Femur (tissue), 1 donor: ENCODE results near the gene MTMR1.

ENCODE experiments used
- DNase-seq: peaks from one replicate; pipeline ENCODE4 v3.0.0-alpha.2; 2017

The MTMR1 gene

DNA sequence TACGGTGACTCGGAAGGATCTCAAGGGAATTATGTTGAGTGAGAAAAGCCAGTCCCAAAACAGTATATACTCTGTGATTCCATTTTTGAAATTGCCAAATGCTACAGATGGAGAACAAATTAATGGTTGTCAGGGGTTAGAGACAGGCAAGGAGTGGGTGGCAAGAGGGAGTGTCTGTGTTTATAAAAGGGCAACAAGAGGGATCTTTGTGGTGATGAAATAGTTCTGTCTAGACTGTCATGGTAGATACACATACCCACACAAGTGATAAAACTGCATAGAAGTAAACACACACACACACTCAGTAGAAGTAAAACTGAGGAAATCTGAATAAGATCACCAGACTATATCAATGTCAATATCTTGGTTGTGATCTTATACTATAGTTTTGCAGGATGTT lies 112.5 kb downstream of the MTMR1 start:
- no peak for DNase-seq

DNA sequence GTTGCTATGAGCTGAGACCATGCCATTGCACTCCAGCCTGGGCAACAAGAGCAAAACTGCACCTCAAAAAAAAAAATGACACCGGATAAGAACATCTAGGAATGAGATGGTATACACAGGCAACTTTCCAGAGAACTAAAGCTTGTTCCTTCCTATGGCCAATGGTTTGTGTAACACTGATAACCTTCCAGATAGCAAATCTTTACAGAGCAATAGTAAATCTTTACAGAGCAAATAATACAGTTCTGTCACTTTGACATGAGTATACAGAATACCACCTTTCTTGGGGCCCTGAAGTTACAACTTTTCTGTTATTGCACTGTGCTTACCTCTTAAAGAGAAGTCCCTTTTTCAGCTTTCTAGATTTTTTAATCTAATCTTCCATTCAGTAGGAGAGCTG lies 113.6 kb downstream of the MTMR1 start:
- DNase-seq, result no peak

DNA sequence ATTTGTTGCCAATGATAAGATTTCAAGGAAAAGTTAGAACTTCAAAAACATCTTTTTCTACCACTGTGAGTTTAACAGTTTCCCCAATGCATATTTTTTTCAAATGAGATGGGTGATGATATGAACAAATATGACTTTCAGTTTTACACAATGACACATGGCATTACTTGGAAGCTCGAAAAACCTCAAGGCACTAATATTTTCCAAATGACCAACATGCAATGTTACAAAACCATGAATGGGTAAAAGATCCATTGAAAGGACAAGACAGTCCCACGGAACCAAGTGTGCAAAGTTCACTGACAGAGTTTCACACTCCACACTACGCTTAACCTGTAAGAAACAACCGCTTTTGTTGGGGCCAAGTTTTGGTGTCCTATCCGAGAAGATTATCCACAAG lies 120.7 kb downstream of the MTMR1 start:
- no peak for DNase-seq
